Activated T-cell treated with anti-CD3 and anti-CD28 coated beads, Interleukin-2, amount 50 U/mL, for 1 hour (primary cell): ENCODE measurements around the gene AFAP1.

Source experiments
- DNase-seq: peaks from one replicate; pipeline ENCODE4 v3.0.0-alpha.2; 2020

The AFAP1 gene

GRCh38 chr4:7939377-7940108 is at the start of gene AFAP1:
TSS of gene AFAP1 (minus strand) at chr4:7939861. CDS start at chr4:7872078, 67,783 bp downstream.
- DNase-seq, result peak; percentile 92

- DNase-seq, result no peak
These were observed 48.8 kb upstream of the AFAP1 start for GRCh38 chr4:7988437-7988836.

- DNase-seq, result peak; percentile 74
These were observed 47.7 kb upstream of the AFAP1 start for GRCh38 chr4:7987148-7987989.

- no peak for DNase-seq
These were observed 46.3 kb upstream of the AFAP1 start for GRCh38 chr4:7985891-7986441.

GRCh38 chr4:7985072-7985471 is 45.4 kb upstream of the AFAP1 start:
- DNase-seq, result no peak

GRCh38 chr4:7984286-7984925 is 44.7 kb upstream of the AFAP1 start:
- no peak for DNase-seq

- no peak for DNase-seq
These were observed 43.6 kb upstream of the AFAP1 start for GRCh38 chr4:7983296-7983695.

- DNase-seq, result no peak
These were observed 42.2 kb upstream of the AFAP1 start for GRCh38 chr4:7981738-7982394.

- DNase-seq, result no peak
These were observed 40.4 kb upstream of the AFAP1 start for GRCh38 chr4:7980036-7980435.

GRCh38 chr4:7979652-7979968 is 39.9 kb upstream of the AFAP1 start:
- no peak for DNase-seq

- DNase-seq, result no peak
These were observed 39.4 kb upstream of the AFAP1 start for GRCh38 chr4:7978907-7979651.

- DNase-seq, result no peak
These were observed 38.8 kb upstream of the AFAP1 start for GRCh38 chr4:7978489-7978888.

- no peak for DNase-seq
These were observed 37.0 kb upstream of the AFAP1 start for GRCh38 chr4:7976634-7977033.

GRCh38 chr4:7976025-7976424 is 36.4 kb upstream of the AFAP1 start:
- no peak for DNase-seq

GRCh38 chr4:7974425-7974824 is 34.8 kb upstream of the AFAP1 start:
- DNase-seq, result no peak

- no peak for DNase-seq
These were observed 33.9 kb upstream of the AFAP1 start for GRCh38 chr4:7973545-7973981.

- DNase-seq, result no peak
These were observed 32.3 kb upstream of the AFAP1 start for GRCh38 chr4:7971881-7972500.

- DNase-seq, result no peak
These were observed 31.5 kb upstream of the AFAP1 start for GRCh38 chr4:7971159-7971631.

- DNase-seq, result no peak
These were observed 30.8 kb upstream of the AFAP1 start for GRCh38 chr4:7970361-7970946.

GRCh38 chr4:7968262-7968896 is 28.7 kb upstream of the AFAP1 start:
- DNase-seq, result no peak
